HG02610 (cell line): ENCODE data around the gene ZNF273.

Experiments
- ATAC-seq: cut with Tn5 transposase; IDR thresholded peaks from one replicate; pipeline ENCODE4 v1.9.1; 2021; ENCODE audit warnings: mild to moderate bottlenecking, moderate library complexity; ENCODE audit not compliant: unreplicated experiment

Gene ZNF273

DNA sequence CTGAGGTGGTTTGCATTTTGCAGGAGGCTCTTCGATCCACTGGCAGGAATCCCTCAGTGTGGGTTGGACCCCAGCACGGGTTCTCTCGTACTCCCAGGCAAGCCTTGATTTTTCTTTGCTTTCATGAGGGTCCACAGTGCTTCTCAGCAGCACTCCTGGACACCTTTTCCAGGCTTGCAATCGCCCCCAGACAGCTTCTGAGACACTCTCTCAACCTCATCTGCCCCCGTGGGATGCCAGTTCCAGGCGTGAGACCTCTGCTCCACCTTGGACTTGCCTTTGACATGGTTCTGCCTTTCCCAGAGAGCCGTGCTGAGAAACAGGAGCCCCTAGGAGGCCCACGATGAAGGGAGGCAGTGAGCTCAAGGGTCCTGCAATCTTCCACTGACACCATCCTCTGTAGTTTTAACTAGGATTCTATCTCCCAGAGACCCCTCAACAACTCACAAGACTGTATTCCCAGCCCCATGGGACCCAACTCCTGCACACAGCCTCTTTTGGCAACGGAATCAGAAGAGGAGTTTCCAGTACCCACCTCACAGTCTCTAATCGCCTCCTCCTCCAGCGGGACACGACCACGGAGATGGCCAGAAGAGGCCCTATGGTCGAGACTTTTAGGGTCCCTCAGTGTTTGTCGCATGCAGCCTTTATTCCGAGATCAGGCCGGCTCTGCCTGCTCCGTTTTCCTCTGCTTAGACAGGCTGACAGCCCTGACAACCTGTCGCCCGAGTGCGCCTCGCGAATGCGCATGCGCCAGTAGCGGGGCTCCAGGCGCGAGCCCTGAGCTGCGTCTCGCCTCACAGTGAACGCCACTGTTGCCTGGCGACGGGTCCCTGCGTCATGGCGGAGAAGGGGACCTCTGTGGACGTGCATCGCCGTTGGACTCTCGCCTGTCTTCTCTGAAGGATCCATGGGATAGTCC is 26.0 kb upstream of the ZNF273 start:
- no peak for ATAC-seq

GRCh38 chr7:64877714-64878610 is 25.1 kb upstream of the ZNF273 start:
- no peak for ATAC-seq

GRCh38 chr7:64878684-64879083 is 24.4 kb upstream of the ZNF273 start:
- no peak for ATAC-seq

- ATAC-seq = no peak
Measured at GRCh38 chr7:64879086-64879730, 23.9 kb upstream of the ZNF273 start.

GRCh38 chr7:64879800-64880199 is 23.3 kb upstream of the ZNF273 start:
- no peak for ATAC-seq

DNA sequence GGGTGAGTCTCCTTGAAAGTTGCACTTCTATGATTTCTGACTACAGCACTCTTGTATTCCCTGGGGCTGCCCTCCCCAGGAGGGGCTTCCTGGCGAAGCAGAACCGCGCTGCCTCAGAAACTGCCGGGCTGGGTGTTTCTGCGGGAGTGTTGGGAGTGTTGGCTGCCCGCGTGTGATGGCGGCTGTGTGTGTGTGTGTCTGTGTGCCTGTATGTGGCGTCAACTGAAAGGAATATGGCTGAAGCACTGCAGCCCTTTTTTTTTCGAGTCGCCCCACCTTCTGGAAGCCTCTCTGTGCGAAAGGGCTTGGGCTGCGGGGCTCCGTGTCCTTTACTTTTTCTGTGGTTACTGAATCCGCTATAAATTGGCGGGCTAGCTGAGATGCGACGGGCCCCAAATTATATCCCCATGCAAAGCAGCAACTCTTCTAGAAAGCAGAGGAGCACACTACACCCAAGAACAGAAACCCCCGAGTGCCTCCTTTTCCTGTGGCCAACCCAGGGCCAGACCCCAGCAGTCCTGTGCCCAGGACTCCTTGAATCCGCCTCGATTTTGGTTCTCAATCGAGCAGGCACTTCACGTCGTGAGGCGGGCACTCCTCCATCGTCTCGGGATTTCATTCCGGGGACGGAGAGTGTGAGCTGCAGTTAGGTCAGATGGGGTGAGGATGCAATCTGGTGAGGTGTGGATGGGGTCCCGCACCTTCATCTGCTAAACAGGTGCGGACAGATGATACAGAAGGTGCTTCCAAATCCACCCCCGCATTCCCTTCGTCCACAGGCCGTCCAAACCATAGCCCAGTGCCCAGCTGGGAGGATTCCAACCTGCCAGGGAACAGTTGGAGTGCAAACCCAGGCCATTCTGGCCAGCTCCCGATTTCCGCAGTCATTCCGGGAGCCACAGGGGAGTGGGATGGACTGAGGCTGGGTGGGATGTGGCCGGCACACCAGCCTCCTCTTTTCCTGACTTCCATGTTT is 22.5 kb upstream of the ZNF273 start:
- no peak for ATAC-seq

DNA sequence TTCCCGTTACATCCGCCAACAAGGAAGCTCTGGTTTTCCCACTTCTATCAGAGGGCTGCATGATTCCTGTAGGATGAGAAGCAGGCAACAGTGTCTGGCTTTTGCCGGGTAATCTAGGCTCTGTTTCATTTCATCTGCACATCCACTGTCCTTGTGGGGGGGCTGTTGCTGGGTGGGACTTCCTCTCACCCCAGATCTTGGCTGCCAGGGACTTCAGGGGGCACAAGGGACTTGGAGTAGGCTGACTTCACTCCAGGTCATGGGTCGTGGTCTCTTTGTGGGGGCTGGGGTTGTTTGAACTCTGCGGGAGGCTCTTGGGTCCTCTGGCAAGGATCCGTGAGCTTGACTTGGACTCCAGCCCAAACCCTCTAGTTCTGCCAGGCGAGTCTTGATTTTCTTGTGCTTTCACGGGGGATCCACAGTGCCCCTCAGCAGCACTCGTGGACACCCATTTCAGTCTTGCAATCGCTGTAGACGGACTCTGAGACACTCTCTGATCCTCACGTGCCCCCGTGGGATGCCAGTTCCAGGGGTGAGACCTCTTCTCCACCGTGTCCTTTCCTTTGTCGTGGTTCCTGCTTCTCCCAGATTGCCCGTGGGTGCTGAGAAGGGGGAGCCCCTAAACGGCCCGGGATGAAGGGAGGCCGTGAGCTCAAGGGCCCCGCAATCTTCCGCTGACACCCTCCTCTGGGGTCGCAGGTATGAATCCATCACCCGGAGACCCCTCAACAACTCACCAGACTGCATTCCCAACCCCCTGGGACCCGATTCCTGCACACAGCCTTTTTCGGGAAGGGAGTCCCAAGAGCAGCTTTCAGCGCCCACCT is 21.4 kb upstream of the ZNF273 start:
- ATAC-seq = no peak

DNA sequence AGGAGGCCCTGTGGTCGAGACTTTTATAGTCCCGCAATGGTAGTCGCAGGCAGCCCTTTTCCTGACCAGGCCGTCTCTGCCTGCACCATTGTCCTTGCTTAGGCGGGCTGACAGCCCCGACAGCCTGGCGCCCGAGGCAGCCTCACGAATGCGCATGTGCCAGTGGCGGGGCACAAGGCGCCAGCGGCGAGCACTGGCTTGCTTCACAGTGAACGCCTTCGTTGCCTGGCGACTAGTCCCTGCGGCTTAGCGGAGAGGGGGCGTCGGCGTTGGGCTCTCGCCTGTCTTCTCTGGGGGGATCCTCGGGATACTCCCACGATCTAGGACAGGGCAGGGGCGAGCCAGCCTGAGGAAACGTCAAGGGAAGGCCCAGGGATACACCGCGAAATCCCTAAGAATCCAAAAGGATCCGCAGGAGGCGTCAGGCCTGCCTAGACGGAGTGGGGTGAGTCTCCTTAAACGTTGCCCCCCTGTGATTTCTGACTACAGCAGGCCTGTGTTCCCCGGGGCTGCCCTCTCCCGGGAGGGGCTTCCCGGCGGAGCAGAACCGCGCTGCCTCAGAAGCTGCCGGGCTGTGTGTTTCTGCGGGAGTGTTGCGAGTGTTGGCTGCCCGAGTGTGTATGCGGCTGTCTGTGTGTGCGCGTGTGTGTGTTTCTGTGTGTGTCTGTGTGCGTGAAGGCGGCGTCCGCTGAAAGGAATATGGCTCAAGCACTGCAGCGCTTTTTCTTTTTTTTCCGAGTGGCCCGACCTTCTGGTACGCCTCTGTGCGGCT is 20.5 kb upstream of the ZNF273 start:
- no peak for ATAC-seq

DNA sequence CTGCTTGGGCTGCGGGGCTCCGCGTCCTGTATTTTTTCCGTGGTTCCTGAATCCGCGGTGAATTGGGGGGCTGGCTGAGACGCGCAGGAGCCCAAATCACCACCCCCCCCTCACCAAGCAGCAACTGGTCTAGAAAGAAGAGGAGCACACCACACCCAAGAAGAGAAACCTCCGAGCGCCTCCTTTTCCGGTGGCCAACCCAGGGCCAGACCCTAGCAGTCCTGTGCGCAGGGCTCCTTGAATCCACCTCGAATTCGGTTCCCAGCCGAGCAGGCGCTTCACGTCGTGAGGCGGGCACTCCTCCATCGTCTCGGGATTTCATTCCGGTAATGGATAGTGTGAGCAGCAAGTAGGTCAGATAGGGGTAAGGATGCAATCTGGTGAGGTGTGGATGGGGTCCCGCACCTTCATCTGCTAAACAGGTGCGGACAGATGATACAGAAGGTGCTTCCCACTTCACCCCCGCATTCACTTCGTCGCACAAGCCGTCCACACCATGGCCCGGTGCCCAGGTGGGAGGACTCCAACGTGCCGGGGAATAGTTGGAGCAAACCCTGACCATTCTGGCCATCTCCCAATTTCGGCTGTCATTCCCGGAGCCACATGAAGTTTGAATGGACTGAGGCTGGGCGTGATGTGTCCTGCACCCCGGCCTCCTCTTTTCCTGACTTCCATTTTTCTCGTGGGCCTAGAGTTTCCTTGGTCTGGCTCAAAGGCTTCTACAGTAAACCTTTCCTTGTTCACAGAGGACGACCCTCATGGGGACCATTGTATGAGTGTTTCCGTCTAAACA is 19.8 kb upstream of the ZNF273 start:
- ATAC-seq = no peak

DNA sequence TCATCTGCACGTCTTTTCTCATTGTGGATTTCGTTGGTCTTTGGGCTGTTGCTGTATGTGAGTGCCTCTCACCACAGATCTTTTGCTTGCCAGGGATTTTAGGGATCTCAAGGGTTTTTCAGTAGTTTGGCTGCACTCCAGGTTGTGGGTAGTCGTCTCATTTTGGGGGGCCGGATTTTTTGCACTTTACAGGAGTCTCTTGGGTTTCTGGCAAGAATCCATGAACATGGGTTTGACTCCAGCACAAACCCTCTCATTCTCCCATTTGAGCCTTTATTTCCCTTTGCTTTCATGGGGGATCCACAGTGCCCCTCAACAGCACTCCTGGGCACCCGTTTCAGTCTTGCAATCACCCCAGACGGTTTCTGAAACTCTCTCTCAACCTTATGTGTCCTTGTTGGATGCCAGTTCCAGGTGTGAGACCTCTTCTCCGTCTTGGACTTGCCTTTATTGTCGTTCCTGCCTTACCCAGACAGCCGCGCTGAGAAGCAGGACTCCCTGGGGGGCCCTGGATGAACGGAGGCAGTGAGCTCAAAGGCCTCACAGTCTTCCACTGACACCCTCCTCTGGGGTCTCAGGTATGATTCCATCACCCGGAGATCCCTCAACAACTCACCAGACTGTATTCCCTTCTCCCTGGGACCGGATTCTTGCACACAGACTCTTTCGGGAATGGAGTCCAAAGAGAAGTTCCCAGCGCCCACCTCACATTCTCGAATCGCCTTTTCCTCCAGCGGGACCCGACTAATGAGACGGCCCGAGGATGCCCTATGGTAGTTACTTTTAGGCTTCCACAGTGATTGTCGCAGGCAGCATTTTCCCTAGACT is 18.8 kb upstream of the ZNF273 start:
- ATAC-seq = no peak

- no peak for ATAC-seq
Measured at GRCh38 chr7:64884913-64885370, 18.1 kb upstream of the ZNF273 start.

DNA sequence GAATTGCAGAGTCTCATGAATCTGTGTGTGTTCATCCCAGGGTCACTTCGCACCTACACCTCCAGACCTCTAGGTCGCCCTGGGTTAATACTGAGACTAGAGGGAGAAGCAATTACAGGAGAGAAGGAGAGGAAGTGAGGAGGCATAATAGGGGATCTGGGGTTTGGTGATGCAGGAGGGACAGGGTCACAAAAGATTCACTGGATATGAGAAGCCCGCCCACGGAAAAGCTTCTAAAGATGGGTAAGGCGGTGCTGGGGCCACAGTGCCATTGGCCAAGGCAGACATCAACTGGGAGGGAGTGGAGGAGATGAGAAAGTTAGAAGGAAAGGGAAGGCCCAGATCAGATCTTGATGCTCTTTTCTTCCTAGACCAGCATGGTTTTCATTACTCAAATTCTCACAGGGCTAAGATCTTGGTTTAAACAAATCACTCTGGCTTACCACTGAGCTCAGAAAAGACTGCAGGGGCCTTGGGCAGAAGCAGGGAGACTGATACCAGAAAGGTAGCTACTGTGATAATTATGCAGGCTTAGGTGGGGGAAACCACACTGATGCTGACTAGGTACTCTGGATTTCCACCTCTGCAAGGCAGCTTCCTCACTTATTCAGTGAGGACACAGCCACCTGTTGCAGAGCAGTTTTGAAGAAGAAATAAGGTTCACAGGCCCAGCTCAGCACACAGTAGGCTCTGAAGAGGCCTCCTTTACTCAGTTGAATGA is 17.4 kb upstream of the ZNF273 start:
- ATAC-seq = no peak

GRCh38 chr7:64886956-64887545 is 16.0 kb upstream of the ZNF273 start:
- ATAC-seq = no peak

- no peak for ATAC-seq
Measured at GRCh38 chr7:64887756-64888508, 15.1 kb upstream of the ZNF273 start.

- no peak for ATAC-seq
Measured at GRCh38 chr7:64888561-64888900, 14.5 kb upstream of the ZNF273 start.
